GM13977 (cell line): ENCODE results near the gene CRCP.
"Not testable (repeated sequence)": the region's sequence is repeated elsewhere in the genome, so short reads cannot be mapped to it uniquely, and the experiment has no call there.

Experiments
- DNase-seq: peaks from one replicate; pipeline ENCODE4 v3.0.0; 2012; ENCODE audit warnings: low spot score
- CTCF ChIP-seq: IDR thresholded peaks from 2 replicates; pipeline ENCODE4 v1.5.1; 2012; ENCODE audit warnings: mild to moderate bottlenecking, control low read depth; ENCODE audit not compliant: insufficient read depth; ENCODE audit errors: extremely low read depth, missing control alignments
- in situ Hi-C: fragments of 300-500 bp; cut with MboI; formaldehyde crosslinking; loops from one replicate; pipeline ENCODE4 v1.12.0; 2022; ENCODE audit warnings: low sequenced_read_pairs, low pct_unique_long_range_greater_than_20kb, mixed read lengths, inconsistent platforms; ENCODE audit not compliant: unreplicated experiment

Gene CRCP

GRCh38 chr7:66105263-66105748 is 9.3 kb upstream of the CRCP start:
- TF ChIP-seq CTCF: no peak
- in situ Hi-C loops: no loop called here
- no peak for DNase-seq

- in situ Hi-C loops, DNase-seq: not testable (repeated sequence)
Observed at GRCh38 chr7:66108410-66108809, 6.2 kb upstream of the CRCP start.

- in situ Hi-C loops: no loop called here
- no peak for TF ChIP-seq CTCF
- no peak for DNase-seq
Observed at GRCh38 chr7:66110856-66111255, 3.8 kb upstream of the CRCP start.

- DNase-seq, in situ Hi-C loops: not testable (repeated sequence)
Observed at GRCh38 chr7:66116680-66117420, 2.2 kb downstream of the CRCP start.

- in situ Hi-C loops: no loop called here
- TF ChIP-seq CTCF: no peak
- no peak for DNase-seq
Observed at GRCh38 chr7:66118603-66119002, 4.0 kb downstream of the CRCP start.

- no peak for TF ChIP-seq CTCF
- no peak for DNase-seq
- in situ Hi-C loops: no loop called here
Observed at GRCh38 chr7:66119245-66119850, 4.7 kb downstream of the CRCP start.

- in situ Hi-C loops: no loop called here
- DNase-seq: no peak
- TF ChIP-seq CTCF: no peak
Observed at GRCh38 chr7:66123175-66123528, 8.5 kb downstream of the CRCP start.

- DNase-seq, in situ Hi-C loops: not testable (repeated sequence)
Observed at GRCh38 chr7:66124569-66124861, 9.9 kb downstream of the CRCP start.
